Activated CD8-positive, alpha-beta memory T cell treated with anti-CD3 and anti-CD28 coated beads, Interleukin-2, amount 50 U/mL, for 48 hours (primary cell): ENCODE measurements around the gene PCDH1.

ENCODE experiments used
- DNase-seq: peaks from one replicate; pipeline ENCODE4 v3.0.0-alpha.2; 2020

PCDH1 gene

DNA sequence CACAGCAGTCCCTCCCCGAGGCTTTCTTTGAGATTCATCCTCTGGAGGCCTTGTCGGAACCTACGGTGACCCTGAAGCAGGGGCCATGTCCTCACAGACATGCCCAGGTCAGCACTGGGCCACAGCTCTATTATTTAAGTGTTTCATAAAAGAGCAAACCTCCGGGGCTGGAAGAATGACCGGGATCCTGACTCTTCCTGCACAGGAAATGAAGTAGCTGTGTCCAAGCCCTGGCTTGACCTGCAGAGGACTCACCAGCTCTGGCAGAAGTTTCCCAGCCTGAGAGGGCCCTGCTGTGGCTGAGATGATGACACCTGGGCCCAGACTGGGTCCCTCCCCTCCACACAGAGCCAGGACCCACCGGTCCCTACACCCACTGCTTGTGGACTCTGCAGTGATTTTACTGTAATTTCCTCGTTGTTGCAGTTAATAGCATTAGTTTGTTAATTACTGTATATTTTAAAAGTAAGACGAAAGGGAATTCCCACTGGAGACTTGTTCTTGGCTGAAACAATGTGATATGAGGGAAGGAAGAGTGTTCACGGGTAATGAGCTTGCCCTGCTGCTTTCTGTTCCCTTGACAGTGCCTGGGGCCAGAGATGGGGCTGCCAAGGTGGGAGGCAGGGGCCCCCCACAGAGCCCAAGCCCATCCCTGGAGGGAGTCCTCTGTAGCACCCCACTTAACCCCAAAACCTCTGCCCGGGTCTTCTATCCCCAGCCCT is 72.2 kb downstream of the PCDH1 start:
- no peak for DNase-seq

DNA sequence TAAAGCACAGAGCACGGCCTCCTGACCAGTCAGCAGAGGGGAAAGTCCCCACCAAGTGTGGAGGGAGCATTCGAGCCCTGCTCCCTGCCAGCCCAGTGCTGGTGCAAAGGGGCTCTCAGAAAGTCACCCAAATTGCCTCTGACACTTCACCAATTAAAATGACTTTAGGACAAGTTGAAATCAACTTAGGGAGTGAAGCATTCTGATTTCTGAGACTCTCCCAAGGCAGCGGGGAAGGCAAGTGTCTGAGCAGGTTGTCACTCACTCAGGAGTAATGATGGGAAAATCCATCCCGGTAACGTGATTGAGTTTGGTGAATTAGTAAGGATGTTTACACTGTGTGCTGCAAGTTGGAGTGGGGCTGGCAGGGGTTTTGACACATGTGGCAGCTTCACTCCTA is 73.7 kb downstream of the PCDH1 start:
- no peak for DNase-seq
